Stimulated activated CD4-positive, alpha-beta T cell treated with anti-CD3 and anti-CD28 coated beads, Interleukin-4, amount 100 ng/mL, for 24 hours (primary cell): Measurements from ENCODE around the gene TAS2R5.
"Not testable (repeated sequence)": the region's sequence is repeated elsewhere in the genome, so short reads cannot be mapped to it uniquely, and the experiment has no call there.

Experiments used
- DNase-seq: peaks from one replicate; pipeline ENCODE4 v3.0.0-alpha.2; 2020

TAS2R5 gene, protein sequence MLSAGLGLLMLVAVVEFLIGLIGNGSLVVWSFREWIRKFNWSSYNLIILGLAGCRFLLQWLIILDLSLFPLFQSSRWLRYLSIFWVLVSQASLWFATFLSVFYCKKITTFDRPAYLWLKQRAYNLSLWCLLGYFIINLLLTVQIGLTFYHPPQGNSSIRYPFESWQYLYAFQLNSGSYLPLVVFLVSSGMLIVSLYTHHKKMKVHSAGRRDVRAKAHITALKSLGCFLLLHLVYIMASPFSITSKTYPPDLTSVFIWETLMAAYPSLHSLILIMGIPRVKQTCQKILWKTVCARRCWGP

DNA sequence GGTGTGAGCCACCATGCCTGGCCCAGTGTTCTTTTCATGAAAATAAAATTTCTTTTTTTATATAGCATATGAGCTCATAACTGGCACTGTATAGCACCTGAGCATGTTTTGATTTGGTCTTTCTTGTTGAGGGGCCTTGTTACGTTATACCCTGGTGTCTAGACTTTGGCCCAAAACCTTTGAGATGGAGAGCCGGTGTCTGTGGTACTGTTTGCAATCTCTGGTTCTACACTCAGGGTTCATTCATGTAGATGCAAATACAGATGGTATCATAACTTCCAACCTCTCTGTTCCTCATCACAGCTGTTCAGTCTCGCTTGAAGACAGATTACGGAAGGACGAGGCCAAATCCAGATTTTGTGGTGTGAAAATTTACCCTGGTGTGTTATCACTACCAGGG is at the start of gene TAS2R5:
Gene TAS2R5 (plus strand): TSS at position 301 of the 400 bp plus-strand sequence. CDS start 145 bp downstream, outside the sequence.
- DNase-seq, result no peak

DNA sequence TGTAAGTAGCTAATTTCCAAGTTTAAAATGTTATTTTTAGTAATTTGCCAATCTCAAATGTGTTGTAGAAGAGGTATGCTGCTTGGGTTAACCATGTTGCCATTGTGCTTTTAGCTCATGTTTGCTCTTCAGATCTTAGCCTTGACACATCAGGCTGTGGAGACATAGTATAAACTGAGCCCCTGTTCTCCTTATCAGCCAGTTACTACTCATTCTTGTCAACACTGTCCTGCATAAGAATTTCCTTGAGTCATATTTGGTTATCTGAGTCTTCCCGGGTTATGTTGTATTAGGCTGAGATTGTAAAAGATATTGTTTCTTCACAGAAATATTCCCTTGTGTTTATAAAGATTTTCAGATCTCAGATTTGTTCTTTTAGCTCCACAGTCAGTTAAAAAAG is 47.8 kb upstream of the TAS2R5 start:
- no peak for DNase-seq

DNA sequence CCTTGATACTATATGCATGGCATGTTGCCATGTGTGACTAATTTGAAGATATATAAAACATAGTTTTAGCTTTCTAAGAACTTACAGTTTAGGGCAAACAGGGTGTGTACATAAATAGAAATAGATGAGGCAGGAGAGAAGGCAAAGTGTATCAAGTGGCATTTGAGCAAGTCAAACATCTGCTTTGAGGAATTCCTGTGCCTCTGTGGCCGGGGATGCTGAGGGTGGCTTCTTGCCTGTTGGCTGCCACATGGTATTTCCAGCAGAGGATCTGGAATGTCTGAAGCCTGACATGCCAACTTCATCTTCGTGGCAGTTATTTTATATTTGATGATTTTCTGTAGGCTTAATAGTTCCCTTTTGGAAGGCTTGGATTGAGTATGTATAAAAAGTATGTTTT is 45.9 kb upstream of the TAS2R5 start:
- DNase-seq, result no peak

DNA sequence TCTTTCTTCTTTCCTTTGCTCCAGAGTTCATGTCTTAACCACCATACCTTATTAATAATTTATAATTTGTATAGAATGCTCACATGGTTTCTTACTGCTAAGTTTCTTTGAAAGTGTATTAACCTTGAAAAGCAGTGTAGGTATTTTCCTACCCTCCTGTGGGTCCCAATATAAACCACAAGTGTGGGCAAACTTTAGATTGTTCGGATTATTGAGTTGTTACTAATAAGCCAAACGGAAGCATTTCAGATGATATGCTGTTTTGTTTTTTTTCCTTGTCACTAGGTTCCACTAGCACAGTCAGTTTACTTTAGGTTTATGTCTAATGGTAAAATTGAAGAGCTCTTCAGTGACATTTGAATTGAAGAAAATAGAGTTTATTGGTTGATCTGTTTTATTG is 41.6 kb upstream of the TAS2R5 start:
- DNase-seq, result no peak

DNA sequence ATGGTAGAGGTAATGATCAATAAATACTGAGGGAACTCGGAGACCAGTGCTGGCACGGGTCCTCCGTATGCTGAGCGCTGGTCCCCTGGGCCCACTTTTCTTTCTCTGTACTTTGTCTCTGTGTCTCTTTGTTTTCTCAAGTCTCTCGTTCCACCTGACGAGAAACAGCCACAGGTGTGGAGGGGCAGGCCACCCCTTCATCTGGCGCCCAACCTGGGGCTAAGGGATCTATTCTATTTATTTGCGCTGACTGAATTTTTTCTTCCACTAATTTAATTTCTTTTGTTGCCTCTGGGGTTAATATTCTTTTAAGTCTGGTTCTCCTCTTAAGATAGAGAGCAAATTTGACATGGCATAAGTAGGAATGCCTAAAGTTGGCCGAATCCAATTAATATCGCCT is 38.1 kb upstream of the TAS2R5 start:
- DNase-seq, result not testable (repeated sequence)

DNA sequence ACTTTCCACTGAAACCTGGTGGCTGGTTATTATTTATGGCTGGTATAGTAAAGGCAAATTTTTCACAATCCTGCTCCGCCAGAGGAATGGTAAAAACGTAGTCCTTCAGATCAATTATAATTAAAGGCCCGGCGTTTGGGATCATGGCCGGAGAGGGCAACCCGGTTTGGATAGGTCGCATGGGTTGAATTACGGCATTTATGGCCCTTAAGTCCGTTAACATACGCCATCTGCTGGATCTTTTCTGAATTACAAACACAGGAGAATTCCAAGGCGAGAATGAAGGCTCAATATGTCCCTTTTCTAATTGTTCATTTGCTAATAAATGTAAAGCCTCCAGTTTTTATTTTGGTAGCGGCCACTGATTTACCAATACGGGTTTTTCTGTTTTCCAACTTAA is 37.4 kb upstream of the TAS2R5 start:
- DNase-seq, result no peak

DNA sequence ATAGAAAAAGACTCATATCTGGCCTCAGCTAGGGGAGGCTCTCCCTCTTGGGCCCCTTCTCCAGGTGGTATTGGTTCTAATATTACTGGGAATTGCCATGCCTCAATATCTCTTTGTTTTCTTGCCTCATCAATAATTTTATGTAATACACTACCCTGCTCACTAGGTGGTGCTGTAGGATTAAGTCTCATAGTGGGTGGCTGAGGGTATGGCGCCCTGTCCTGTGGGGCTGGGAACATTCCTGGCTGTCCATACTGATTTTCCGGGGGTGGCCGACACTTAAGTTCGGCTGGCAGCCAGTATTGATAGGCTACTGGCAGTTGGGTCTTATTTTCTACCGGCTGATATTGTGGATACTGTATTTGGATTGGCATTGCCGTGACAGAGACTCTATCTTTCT is 35.1 kb upstream of the TAS2R5 start:
- DNase-seq, result no peak

DNA sequence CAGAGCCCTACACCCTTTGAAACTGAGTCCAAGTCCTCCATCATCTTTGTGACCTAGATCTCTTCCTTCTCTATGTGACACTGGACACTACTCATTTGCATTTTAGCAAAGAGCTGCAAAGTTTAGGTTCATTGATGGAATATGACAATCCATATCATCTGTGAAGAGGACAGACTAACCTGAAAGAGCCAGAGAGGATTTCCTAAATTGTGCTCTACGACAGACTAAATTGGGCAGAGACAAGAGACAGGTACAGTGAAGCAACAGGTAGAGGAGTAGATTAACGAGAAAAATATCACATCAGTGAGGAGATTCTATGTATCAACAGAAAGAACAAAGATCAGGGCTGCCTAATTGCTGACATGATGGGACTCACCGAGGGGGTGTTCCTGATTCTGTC is 26.2 kb upstream of the TAS2R5 start, which contains the start of gene TAS2R3:
Gene TAS2R3 (plus strand): TSS at position 301 of the 400 bp plus-strand sequence. CDS start 62 bp downstream, at position 363.
- no peak for DNase-seq

DNA sequence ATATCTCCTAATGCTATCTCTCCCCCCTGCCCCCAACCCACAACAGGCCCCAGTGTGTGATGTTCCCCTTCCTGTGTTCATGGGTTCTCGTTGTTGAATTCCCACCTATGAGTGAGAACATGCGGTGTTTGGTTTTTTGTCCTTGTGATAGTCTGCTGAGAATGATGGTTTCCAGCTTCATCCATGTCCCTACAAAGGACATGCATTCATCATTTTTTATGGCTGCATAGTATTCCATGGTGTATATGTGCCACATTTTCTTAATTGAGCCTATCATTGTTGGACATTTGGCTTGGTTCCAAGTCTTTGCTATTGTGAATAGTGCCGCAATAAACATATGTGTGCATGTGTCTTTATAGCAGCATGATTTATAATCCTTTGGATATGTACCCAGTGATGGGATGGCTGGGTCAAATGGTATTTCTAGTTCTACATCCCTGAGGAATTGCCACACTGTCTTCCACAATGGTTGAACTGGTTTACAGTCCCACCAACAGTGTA is 19.9 kb upstream of the TAS2R5 start:
- not testable (repeated sequence) for DNase-seq

DNA sequence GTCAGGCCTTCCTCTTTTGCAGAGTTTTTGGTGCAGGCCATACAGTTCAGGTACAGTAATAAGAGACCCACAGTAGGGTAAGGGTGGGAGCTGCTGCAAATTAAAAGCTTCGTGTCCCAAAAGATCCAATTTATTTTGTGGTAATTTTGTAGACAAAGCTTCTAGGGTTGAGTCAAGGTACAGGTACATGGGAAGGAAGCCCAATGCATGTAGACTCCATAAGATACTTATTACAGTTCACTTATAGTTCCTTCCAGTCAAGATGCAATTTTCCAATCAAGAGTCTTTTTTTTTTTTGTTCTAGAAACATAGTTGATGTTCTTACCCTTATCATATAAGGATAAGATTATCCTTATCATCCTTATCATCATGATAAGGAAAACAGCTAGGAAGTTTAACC is 13.6 kb upstream of the TAS2R5 start, which contains the start of gene TAS2R4:
Gene TAS2R4 (plus strand): TSS at position 301 of the 400 bp plus-strand sequence. CDS start 1,815 bp downstream, outside the sequence.
- DNase-seq, result no peak

DNA sequence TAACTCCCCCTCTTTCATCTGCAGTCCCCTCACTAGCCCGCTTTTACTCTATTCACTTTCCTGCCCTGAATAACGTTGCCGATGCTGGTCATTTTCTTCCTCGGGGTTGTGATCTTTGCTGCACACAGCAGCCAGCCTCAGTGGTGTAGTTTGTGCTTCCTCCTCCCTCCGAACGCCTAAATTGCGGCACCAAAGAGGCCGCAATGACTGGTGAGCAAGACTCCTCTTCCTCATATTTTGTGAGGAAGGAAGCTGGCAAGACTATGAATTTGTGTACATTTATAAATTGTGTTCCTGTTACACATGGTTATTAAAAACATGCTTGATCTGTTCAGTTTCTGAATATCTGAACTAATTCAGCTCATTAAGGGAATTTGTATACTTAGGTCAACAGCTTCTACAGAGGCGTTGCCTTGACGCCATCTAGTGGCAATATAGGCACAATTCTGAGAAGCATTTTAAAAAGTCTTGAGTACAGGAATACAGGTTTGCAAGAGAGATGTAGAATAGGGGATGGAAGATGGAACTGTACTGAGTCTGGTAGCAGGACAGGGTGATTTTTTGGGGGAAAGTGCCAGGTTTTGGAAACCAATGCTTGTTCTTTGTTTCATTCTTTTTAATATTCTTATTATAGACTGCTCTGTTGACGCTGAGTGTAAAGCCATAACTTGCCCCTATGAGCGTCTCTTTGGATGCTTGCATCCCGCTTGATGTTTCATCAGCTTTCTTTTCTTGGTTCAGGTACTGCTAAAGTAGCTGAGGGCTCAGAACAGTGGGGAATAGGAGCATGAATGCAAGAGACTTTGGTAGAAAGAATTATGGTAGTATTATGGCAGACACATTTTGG is 4.1 kb upstream of the TAS2R5 start:
- peak; percentile 24 for DNase-seq

DNA sequence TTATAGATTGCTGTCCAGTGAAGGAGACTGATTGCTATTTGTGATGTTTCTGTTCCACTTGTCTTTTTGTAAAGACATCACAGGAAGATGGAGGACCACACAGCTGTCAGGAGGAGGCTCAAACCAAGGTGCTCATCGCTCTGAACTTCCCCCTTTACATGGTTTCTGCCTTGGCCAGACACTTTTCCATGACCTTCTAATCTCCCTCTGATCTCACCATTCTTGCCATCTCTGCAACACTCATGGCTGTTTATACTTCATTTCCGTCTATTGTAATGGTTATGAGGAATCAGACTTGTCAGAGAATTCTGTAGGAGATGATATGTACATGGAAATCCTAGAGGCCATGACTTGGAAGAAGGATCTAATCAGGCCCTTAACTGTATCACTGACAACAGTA is 1.7 kb upstream of the TAS2R5 start:
- no peak for DNase-seq

DNA sequence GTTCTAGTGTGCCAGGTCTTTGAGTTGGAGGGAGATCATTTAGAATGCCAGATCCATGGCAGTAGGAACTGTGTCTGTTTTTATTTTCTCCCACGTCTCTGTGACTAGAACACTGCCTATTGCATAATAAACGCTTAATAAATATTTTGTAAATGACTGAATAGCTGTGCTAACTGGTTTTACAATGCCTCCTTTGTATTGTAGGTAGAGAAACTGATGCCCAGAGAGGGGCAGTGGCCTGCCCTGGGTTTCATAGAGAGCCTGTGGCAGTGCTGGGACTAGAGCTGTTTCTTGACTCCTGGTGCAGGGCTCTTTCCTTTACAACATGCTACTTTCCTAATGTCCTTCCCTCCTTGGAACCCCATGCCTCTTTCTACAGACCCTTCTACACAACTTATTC is 2.5 kb downstream of the TAS2R5 start:
- DNase-seq, result no peak

DNA sequence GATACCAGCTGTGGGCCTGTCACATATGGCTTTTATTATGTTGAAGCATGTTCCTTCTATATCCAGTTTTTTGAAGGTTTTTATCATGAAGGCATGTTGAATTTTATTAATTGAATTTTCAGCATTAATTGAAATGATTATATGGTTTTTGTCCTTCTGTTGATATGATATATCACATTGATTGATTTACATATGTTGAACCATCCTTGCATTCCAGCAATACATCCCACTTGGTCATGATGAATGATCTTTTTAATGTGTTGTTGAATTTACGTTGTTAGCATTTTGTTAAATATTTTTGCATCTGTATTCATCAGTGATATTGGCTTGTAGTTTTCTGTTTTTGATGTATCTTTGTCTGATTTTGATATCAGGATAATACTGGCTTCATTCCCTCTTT is 30.1 kb downstream of the TAS2R5 start:
- DNase-seq, result no peak

DNA sequence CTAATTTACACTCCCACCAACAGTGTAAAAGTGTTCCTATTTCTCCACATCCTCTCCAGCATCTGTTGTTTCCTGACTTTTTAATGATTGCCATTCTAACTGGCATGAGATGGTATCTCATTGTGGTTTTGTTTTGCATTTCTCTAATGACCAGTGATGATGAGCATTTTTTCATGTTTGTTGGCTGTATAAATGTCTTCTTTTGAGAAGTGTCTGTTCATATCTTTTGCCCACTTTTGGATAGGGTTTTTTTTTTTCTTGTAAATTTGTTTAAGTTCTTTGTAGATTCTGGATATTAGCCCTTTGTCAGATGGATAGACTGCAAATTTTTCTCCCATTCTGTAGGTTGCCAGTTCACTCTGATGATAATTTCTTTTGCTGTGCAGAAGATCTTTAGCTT is 32.4 kb downstream of the TAS2R5 start:
- DNase-seq, result not testable (repeated sequence)

DNA sequence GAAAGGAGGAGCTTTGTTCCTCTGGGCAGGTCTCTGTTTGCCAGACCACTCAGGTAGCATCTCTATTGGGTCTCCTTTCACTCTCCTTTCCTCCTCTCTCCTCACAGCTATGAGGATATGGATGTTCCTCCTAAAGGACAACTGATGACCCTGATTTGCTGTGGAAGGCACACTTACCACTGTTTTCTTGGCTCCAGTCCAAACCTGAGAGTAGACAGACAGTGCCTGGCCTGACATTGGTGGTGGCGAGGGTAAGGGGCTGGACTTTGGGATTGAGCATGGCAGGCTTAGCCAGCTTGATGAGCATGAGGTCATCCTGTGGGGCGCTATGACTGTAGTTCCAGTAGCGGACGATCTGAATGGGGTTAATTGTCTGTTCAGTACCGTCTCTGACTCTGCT is 47.7 kb downstream of the TAS2R5 start:
- DNase-seq, result no peak

DNA sequence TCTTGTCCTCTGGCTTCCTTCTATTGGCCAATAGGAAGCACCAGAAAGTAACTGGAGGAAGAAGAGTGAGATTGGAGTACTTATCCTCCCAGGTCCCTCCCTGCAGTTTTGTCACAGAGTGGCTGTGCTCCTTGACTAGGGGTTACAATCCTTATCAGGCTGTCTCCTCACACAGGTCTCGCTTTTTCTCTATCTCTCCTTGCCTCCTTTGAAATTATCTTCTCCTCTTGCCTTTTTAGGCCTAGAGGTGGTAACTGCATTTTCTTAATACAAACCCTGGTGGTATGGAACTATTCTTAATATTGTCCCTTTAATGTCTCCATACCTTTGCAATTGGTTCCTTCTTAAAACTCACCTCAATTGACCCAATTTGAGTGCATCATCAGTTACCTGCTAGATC is 48.6 kb downstream of the TAS2R5 start:
- DNase-seq, result no peak

DNA sequence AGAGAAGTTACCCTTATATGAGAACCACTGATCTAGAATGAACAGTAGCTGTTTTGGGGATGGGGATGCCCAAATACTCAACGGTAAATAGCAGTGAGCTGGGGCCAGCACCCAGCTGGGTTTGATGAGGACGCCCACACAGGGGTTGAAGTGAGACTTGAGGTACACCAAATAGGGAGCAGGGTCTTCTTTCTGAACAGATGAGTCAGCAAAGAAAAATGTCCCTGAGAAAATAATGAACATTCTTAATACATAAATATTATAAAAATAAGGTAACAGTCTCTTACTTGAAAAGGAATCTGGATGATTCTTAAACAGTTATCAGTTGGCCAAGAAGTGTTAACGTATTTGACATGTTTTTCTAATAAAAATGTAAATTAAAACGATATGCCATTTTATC is 49.2 kb downstream of the TAS2R5 start:
- no peak for DNase-seq

DNA sequence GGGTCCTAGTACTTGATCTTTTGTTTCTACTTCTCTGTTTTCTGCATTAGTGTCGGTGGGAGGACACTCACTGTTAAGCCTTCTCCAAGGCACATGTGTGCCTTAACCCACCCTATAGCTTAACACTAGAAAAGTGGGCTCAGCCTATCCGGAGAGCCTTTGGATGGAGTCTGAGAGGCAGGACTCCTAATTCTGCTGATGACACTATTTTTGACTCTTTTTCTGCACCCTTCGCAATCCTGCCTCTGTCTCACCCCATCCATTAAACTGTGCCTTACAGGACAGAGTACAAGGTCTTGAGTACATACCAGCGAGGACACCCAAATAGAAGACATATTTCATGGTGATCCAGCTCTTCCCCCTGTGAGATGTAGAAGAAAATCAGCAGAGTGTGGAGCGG is 50.7 kb downstream of the TAS2R5 start:
- no peak for DNase-seq
